ENCODE data around the gene SECISBP2. TPM values are rescaled to one million over a fixed set of nuclear protein-coding genes. Genes with fewer than 3 reads are reported as not detected.

SECISBP2 gene
- total and polyA plus RNA-seq, 2 of the 13 experiments (the other 11 are each of a cell fraction or from before 2014, with no cell fraction given) = 32.4 to 38.0 TPM

DNA sequence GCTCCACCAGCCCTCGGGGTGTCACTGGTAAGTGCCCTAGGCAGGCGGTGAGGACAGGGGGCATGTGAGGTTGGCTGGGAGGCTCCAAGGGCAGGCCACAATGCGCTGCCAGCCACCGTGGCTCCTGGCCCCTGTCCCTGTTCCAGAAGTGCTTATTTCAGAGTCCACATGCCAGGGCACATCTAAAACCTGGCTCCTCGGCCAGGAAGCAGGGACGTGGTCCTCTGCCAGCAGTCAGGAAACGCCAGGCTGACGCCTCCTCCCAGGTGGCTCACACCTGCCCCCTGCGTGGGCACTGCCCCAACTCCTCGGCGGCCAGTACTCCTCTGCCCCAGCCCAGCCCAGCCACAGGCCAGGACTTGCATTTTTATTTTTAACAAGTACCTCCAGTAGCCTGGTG, 68.5 kb downstream of the SECISBP2 start:
- Histone ChIP-seq H3K9ac (ENCODE audit: insufficient read depth, low read depth, low read length) (no peak overlapping the region), H3K79me2 (ENCODE audit: insufficient read depth, low read length) (no peaks in the 10 kb centered on the region), H3K4me3 (replicated peaks in 1 of 3; ENCODE audit: insufficient read depth in 1 of 3, low read depth in 2 of 3, low read length in 3 of 3) (no peak overlapping the region), H3K9me3 (ENCODE audit: low read length) (no peaks in the 10 kb centered on the region), H3K4me1 (ENCODE audit: insufficient read depth, low read length) (peaks cover 34% of the 10 kb centered on the region), H3K27ac (ENCODE audit: extremely low read length, insufficient read depth, low read length) (no peak overlapping the region), H3K4me2 (ENCODE audit: low read depth, low read length) (no peak overlapping the region), H3K27me3 (ENCODE audit: control insufficient read depth in 1 of 2, insufficient read depth in 2 of 2, low read length in 2 of 2) (peaks cover 0 to 1% of the 10 kb centered on the region in 2 experiments; a peak in 2 of 5 replicates), H4K20me1 (ENCODE audit: insufficient read depth, low read length) (no peaks in the 10 kb centered on the region), H2AFZ (ENCODE audit: low read length) (no peak overlapping the region), H3K36me3 (replicated peaks in 1 of 2; ENCODE audit: control insufficient read depth in 1 of 2, insufficient read depth in 2 of 2, low read length in 2 of 2) (no peaks in the 10 kb centered on the region)
- POLR2A ChIA-PET = no interaction called here
- in situ Hi-C loops (cut with HindIII; ENCODE audit: extremely low pct_ligation_motif_present, low pct_unique_long_range_greater_than_20kb) = no loop called here
- FAIRE-seq = no peak
- ATAC-seq = no peak
- no peak for DNase-seq (ENCODE audit: low spot score)
- CTCF ChIA-PET (ENCODE audit: low intra/inter-chr PET ratio, low total read pairs) = no interaction called here
- no TSS peak for BruUV-seq (replicated peaks)
- 65% methylated on average over 4 of the region's 11 CpGs for WGBS (ENCODE audit: low lambda C conversion rate)
- TF ChIP-seq TP53 (CRISPR knock-in tag; conservative IDR thresholded peaks at IDR 0.05) (no peak), THRA (CRISPR knock-in tag; IDR thresholded peaks at IDR 0.05; ENCODE audit: borderline replicate concordance) (no peak), ELF1 (CRISPR knock-in tag; IDR thresholded peaks at IDR 0.05) (no peak), ATF1 (CRISPR knock-in tag; IDR thresholded peaks at IDR 0.05) (no peak), ZNF644 (CRISPR knock-in tag; IDR thresholded peaks at IDR 0.05; ENCODE audit: low read depth) (no peak), IKZF4 (CRISPR knock-in tag; IDR thresholded peaks at IDR 0.05; ENCODE audit: borderline replicate concordance, low read depth, not compliant biosample characterization) (no peak), POGZ (CRISPR knock-in tag; IDR thresholded peaks at IDR 0.05) (no peak), ZNF10 (CRISPR knock-in tag; IDR thresholded peaks at IDR 0.05; ENCODE audit: borderline replicate concordance, low read depth) (no peak), SNAI1 (CRISPR knock-in tag; IDR thresholded peaks at IDR 0.05; ENCODE audit: borderline replicate concordance) (no peak), TEAD3 (CRISPR knock-in tag; optimal IDR thresholded peaks at IDR 0.05; ENCODE audit: borderline replicate concordance) (no peak), DNMT1 (CRISPR knock-in tag; IDR thresholded peaks at IDR 0.05) (no peak)
- TF ChIP-seq, protein P1, sequence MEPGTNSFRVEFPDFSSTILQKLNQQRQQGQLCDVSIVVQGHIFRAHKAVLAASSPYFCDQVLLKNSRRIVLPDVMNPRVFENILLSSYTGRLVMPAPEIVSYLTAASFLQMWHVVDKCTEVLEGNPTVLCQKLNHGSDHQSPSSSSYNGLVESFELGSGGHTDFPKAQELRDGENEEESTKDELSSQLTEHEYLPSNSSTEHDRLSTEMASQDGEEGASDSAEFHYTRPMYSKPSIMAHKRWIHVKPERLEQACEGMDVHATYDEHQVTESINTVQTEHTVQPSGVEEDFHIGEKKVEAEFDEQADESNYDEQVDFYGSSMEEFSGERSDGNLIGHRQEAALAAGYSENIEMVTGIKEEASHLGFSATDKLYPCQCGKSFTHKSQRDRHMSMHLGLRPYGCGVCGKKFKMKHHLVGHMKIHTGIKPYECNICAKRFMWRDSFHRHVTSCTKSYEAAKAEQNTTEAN (CRISPR knock-in tag; conservative IDR thresholded peaks at IDR 0.05) = no peak
- TF ChIP-seq, protein P2, sequence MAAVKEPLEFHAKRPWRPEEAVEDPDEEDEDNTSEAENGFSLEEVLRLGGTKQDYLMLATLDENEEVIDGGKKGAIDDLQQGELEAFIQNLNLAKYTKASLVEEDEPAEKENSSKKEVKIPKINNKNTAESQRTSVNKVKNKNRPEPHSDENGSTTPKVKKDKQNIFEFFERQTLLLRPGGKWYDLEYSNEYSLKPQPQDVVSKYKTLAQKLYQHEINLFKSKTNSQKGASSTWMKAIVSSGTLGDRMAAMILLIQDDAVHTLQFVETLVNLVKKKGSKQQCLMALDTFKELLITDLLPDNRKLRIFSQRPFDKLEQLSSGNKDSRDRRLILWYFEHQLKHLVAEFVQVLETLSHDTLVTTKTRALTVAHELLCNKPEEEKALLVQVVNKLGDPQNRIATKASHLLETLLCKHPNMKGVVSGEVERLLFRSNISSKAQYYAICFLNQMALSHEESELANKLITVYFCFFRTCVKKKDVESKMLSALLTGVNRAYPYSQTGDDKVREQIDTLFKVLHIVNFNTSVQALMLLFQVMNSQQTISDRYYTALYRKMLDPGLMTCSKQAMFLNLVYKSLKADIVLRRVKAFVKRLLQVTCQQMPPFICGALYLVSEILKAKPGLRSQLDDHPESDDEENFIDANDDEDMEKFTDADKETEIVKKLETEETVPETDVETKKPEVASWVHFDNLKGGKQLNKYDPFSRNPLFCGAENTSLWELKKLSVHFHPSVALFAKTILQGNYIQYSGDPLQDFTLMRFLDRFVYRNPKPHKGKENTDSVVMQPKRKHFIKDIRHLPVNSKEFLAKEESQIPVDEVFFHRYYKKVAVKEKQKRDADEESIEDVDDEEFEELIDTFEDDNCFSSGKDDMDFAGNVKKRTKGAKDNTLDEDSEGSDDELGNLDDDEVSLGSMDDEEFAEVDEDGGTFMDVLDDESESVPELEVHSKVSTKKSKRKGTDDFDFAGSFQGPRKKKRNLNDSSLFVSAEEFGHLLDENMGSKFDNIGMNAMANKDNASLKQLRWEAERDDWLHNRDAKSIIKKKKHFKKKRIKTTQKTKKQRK (IDR thresholded peaks at IDR 0.05; ENCODE audit: low read length) = no peak
- intact Hi-C loops (cut with micrococcal nuclease; ENCODE audit: unreplicated experiment) = no loop called here
